SH-SY5Y (cell line): Measurements from ENCODE around the gene DENND1B.

Source experiments
- GATA2 ChIP-seq: IDR thresholded peaks from 2 replicates; pipeline ENCODE4 v1.6.1; 2011; ENCODE audit warnings: mild to moderate bottlenecking, low read depth, low read length
- GATA3 ChIP-seq: IDR thresholded peaks from 2 replicates; pipeline ENCODE4 v1.6.1; 2011; ENCODE audit warnings: low read depth, mild to moderate bottlenecking, low read length, moderate library complexity

DNA sequence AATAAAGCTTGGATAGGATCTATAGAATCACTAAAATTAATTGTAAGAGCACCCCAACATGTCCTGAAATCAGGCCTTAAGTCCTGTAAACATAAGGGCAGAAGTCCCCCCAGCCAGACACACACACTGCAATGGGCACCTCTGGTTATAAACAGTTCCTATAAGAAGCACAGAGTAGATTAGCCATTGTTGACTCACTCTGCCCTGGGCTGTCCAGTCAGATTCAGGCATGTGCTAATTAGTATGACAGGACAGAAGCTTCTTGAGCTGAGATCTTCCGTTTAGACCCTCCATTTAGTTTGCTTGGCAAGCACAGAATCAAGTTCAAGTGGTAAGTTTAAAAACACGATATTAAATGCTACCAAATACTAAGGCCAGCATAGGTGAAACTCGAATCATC, 11.8 kb upstream of the DENND1B start:
- TF ChIP-seq GATA2 (no peak), GATA3 (no peak)
